ENCODE results near the gene FBXL4.
A peak's percentile ranks its signal among the peaks of the same experiment; 100 is the strongest.

The FBXL4 gene

GRCh38 chr6:98947411-98948292, at the start of gene FBXL4:
Gene FBXL4 (minus strand): TSS chr6:98947946. CDS start chr6:98926988, 20,958 bp downstream.
- peak; percentile 79 for DNase-seq

GRCh38 chr6:98995116-98995515, 47.4 kb upstream of the FBXL4 start:
- no peak for DNase-seq

DNA sequence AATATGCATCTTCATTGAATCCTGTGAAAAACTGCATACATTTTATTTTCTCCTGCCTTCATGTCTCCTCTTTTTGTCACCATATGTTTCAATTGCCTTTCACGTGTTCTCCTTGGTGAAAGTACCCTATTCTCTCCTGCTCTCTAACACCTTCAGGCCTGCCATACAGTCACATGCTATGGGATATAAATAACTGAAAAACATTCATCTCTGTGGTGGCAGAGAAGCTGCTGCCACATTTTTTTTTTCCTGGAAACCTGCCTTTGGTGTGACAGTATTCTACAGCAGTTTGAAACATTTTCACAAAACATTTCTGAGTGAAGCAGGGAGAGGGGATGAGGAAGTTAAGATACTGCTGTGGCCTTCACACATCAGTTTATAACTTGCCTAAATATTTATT, 44.8 kb upstream of the FBXL4 start:
- DNase-seq, result no peak

DNA sequence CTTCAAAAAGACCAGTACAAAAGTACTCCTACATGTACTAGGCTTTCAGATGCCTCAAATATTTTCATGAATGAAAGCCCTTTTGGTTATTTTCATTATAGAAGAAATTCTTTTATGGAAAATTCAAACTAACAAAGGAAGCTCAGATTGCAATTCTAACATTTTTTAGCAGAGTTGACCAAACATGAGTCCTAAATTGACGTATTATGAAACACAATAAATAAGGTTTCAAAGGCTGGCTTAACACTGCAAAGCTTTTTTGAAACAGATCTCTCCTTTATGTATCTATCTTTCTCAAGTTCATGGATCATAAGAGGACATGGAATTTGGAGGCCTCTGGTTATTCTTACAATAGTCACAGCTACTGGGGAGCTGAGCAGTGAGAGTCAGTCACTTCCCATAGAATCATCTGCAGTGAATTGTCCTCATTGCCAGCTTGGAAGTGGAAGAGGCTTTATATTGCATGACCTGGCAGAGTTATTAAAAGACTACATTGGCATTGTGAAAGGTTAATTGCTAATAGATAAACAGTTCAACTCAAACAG, 38.4 kb upstream of the FBXL4 start:
- no peak for DNase-seq

DNA sequence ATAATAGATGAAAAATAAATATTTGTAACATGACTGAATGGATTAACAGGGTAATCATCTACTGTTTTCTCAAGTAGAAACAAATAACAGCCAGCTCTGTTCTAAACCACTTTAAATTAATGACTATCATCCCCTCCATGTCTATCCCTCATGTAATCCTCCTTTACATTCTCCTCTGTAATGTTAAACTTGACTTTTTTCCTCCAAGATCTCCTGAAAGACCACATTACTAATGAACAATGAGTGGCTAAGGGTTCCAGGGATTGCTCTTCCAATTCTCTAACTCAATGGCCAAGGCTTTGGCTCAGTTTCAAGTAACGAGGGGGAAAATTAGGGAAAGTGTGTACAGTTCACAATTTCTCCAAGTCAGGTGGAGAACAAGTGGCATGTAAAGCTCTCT, 37.6 kb upstream of the FBXL4 start:
- DNase-seq, result no peak

- DNase-seq, result no peak
Measured at GRCh38 chr6:98984121-98984520, 36.4 kb upstream of the FBXL4 start.

DNA sequence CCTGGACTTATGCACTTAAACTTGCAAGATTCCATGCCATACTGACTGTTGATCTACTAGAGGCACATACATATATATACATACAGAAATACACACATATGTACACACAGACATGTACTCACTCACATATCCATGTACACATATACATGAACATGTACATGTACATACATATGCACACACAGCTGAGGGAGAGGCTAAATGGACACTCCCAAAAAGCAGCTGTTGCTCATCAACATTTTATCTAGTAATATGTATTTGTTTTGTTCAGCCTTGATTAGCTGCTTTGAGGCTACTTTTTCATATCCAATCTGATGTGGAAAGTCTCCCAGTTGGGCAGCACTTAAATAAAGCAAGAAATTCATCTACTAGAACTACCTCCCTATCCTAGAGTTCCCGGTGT, 33.7 kb upstream of the FBXL4 start:
- DNase-seq, result no peak

- DNase-seq, result no peak
Measured at GRCh38 chr6:98980819-98981218, 33.1 kb upstream of the FBXL4 start.

GRCh38 chr6:98977671-98978292, 30.0 kb upstream of the FBXL4 start:
- no peak for DNase-seq

- no peak for DNase-seq
Measured at GRCh38 chr6:98976674-98977385, 29.1 kb upstream of the FBXL4 start.

- no peak for DNase-seq
Measured at GRCh38 chr6:98975421-98975820, 27.7 kb upstream of the FBXL4 start.

GRCh38 chr6:98974309-98974708, 26.6 kb upstream of the FBXL4 start:
- no peak for DNase-seq

GRCh38 chr6:98973571-98973970, 25.8 kb upstream of the FBXL4 start:
- DNase-seq, result no peak

- DNase-seq, result no peak
Measured at GRCh38 chr6:98971303-98971702, 23.6 kb upstream of the FBXL4 start.

GRCh38 chr6:98970469-98970868, 22.7 kb upstream of the FBXL4 start:
- DNase-seq, result no peak

- DNase-seq, result no peak
Measured at GRCh38 chr6:98967616-98968015, 19.9 kb upstream of the FBXL4 start.

DNA sequence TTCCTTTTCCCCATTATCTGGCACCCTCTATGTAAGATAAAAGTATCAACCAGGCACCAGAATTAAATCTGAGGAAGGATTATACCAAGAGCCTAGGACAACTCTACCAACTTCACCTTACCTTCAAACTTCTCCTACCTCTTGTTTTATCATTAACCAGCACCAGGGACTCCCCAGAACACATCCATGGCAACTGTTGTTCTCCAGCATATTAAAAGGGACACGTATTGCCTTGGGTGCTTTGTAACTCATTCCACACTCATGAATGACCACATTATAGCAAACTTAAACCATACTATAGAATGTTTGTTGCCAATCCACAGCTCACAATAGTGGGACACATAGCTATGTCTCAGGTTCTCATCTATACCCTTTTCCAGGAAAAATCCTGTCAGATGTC, 11.9 kb upstream of the FBXL4 start:
- DNase-seq, result no peak

- DNase-seq, result no peak
Measured at GRCh38 chr6:98958776-98959175, 11.0 kb upstream of the FBXL4 start.

- DNase-seq, result no peak
Measured at GRCh38 chr6:98957450-98957849, 9.7 kb upstream of the FBXL4 start.

- DNase-seq, result no peak
Measured at GRCh38 chr6:98949589-98949988, 1.8 kb upstream of the FBXL4 start.

- DNase-seq, result peak; percentile 14
Measured at GRCh38 chr6:98946879-98947410, 801 bp downstream of the FBXL4 start.

GRCh38 chr6:98946266-98946878, 1.4 kb downstream of the FBXL4 start:
- DNase-seq, result peak; percentile 14

All from kidney glomerular epithelial cell (primary cell).